Measurements from ENCODE around the gene ZNF816.
"Not testable (repeated sequence)": the region's sequence is repeated elsewhere in the genome, so short reads cannot be mapped to it uniquely, and the experiment has no call there.

ZNF816 gene

DNA sequence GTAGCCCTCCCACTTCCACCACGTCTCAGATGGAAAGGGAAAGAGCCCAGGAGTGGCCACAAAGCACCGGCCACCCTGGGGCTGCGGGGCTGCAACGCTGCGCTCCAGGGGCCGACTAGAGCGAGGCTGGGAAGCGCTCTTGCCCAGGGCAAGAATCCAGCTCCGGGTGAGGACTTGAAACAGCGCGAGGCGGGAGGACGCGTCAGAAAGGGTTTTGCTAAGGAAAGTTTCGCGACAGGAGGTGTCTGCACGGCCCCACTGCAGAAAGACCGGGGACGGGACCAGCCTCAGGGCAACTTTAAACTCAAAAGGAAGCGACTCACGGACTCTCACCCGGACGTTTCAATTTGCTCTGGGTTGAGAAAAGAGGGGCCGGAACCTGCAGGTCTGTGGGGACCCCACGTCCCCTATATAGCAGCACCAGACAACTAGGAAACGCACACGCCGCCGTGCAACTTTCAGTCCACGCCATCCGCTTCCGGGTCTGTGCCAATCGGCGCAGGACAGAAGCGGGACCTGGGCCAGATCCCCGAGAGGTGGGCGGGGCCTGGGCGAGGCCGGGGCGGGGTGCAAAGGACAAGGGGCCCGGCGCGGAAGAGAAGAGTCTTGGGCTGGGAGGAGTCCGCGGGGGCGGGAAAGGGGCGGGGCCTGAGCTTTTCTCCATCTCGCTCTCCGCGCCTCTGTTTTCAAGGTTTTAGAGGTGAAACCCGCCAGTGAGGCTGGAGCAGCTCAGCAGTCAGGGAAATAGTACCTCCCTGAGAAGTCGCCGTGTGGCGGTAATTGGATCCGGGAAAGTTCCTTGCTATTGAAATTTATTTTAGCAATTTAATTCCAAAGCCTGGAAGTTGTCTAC, at the start of gene ZNF816:
TSS of gene ZNF816 (minus strand) at position 488 of the 853 bp plus-strand sequence. CDS start 6,792 bp downstream, outside the sequence.
- peak; percentile 93 for DNase-seq

- no peak for DNase-seq
These were observed 49.3 kb upstream of the ZNF816 start for GRCh38 chr19:53012006-53012405.

DNA sequence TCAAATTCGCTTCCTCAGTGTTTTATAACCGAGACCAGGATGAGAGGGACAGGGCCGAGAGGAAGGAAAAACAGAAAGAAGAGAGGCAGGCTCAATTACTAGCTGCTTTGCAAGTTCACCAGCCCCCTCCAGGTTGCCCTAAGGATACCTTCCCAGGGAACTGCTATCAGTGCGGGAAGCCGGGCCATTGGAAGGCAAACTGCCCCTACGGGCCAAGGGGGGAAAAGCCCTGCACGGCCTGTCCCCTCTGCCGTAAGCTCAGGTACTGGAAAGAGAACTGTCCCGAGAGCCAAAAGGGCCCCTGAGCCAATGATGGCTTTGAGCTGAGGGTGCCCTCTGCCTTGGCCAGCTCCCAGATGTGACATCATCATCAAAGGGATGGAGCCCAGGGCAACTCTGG, 47.8 kb upstream of the ZNF816 start:
- DNase-seq: no peak

DNA sequence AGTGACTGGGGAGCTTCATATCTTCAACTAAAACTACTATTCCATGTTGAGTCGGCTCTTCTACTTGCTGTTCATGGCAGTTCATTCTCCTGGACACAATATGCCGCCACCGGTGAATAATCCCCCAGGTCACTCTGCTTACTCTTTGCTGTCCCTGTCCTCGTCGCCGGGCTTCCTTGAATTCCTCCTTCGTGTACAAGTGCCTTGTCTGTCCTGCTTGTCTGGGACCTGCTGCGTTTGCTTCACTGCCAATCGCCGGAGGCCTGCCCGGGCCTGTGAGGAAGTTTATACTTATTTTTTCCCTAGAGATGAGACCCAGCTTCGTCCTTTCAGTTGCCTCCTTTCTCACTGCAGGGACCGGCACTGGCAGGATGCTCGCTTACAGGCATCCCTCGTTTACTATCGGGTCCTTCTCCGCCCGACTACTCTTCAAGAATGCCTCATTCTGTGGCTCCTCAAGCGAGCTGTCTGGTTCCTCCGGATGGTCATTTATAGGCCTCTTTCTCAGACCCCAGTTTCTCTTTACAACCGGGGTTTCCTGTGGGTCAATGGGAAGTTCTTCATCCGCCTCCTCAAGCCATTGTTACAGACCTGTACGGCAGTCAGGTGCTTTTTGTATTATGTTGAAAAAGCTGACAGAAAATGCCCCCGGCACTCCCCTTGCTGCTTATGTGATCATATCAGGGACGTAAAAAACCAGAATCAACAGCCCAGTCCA, 45.5 kb upstream of the ZNF816 start:
- DNase-seq: no peak

DNA sequence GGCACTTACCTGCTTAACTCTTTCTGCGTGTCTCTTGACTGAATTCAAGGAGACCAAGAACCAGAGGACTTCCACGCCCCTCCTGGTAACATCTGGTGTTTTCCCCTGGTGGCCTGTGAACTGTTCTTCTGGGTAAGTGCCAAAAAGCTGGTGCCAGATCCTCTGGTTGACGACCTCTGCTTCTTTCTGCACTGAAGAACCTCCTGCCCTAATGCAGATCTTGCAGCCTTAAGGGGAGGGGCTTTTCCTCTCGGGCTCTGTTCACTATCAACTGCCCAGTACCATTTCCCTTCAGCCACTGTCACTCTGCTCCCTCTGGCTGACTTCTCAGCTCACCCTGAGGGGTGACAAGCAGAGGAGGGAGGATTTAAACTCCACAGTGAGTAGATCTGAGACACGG, 44.9 kb upstream of the ZNF816 start:
- DNase-seq: no peak

- no peak for DNase-seq
These were observed 44.5 kb upstream of the ZNF816 start for GRCh38 chr19:53007200-53007599.

GRCh38 chr19:53004242-53004641, 41.6 kb upstream of the ZNF816 start:
- no peak for DNase-seq

DNA sequence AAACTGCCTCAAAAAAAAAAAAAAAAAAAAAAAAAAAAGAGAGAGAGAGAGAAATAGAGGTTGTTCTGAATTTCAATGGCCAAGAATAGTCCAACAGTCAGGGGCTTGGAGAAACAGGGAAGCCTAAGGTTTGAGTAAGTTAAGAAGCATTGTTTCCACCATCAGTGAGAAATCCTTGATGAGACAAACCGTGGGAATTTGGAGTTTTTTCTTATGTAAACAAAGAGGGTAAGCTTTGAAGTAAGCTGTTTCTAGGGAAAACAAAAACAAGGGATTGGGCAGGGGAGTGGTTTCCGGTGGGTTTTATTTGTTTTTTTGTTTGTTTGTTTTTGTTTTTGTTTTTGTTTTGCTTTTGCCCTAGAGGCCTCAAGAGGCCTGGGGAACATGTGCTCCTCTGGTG, 39.8 kb upstream of the ZNF816 start:
- DNase-seq: no peak

DNA sequence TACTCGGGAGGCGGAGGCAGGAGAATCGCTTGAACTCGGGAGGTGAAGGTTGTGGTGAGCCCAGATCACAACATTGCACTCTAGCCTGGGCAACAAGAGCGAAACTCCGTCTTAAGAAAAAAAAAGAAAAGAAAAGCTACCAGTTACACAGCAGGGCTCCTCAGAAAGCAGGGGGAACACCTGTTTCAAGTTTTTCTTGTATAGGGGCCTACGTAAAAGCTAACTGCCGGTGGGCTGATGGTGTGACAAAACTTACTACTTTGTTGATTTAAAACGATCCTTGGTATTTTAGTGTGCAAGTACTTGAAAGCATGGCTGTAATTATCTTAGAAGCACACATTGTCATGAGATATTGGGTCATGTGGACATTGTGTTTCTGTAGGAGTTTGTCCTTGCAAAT, 35.3 kb upstream of the ZNF816 start:
- no peak for DNase-seq

DNA sequence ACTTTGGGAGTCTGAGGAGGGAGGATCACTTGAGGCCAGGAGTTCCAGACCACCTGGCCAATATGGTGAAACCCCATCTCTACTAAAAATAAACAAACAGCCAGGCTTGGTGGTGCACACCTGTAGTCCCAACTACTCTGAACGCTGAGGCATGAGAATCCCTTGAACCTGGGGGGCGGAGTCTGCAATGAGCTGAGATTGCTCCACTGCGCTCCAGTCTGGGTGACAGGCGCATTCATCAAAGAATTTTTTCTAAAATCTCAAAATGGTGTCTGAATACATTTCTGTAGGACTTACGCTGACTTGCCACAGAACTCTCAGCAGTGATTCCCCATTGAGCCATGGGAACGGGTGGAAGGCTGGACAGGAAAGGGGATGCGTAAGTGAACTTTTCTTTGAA, 33.0 kb upstream of the ZNF816 start:
- no peak for DNase-seq

- peak; percentile 74 for DNase-seq
These were observed 30.9 kb upstream of the ZNF816 start for GRCh38 chr19:52993342-52994178.

DNA sequence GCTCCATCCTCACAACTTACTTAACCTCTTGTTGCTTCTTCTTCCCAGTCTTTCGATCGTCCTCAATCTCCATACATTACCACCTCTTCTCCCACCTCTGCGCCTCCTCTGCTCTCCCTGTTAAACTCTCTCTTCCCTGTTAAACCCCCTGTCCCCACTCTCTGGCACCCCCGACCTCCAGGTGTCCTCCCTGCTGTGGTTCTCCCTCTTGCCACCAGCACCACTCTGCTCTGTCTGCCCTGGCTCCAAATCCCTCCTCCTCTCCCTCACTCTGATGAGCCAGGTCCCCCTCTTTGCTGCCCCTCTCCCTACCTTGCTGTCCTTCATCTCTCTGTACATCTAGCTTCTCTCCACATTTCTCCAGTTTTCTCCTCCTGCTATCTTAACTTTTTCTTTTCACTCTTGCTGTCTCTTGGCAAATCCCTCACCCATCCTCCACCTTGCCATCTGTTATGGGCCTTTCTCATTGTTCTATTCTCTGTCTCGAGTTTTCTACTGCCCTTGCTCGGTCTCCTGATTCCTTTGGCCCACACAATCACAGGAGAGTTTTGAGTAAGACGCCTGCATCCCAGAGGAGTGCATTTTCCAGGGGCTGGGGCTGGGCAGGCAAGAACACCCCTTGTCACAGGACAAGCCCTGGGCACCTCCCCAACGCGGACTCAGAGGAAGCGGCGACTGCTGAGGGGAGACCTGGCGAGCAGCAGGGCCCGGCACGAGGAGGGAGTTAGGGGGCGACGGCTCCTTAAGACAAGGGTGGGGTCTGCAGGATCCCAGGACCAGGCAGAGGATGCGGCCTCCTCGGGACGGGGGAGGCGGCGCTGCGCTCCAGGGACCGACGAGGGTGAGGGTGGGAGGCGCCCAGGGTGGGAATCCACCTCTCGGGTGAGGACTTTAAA, 29.7 kb upstream of the ZNF816 start:
- DNase-seq: no peak

DNA sequence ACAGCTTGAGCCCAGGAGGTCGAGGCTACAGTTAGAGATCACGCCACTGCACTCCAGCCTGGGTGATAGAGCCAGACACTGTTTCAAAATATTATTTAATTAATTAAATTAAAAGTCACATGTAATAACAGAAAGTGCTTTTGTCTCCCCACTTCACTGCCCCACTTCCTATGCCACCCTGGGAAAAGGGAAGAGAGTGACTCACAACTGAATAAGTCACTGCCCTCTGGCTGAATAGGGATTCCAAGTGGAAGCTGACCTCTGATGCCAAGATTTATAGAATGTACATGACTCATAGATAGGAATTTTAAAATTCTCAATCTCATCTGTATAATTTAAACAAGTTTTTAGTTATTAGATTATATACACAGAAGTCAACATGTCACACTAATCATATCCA, 28.8 kb upstream of the ZNF816 start:
- DNase-seq: peak; percentile 45

- DNase-seq: no peak
These were observed 28.2 kb upstream of the ZNF816 start for GRCh38 chr19:52990759-52991418.

GRCh38 chr19:52988506-52988905, 25.8 kb upstream of the ZNF816 start:
- no peak for DNase-seq

GRCh38 chr19:52987221-52987620, 24.5 kb upstream of the ZNF816 start:
- no peak for DNase-seq

GRCh38 chr19:52983167-52983566, 20.5 kb upstream of the ZNF816 start:
- DNase-seq: not testable (repeated sequence)

DNA sequence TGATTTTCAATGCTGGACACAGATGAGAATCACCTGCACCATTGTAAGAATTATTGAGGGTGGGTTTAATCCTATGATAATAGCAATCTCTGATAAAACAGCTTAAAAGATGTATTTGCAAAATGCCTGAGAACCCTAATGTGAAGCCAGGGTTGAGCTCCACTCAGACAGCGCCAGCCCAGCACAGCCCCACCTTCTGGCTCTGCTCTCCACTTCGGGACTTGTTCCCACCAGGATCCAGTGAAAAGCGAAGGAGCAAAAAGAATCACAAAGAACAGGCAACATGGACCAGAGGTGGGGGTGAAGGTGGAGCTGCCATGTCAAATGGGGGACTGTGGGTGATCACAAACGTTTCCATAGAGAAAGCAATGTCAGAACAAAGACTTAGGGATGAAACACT, 18.6 kb upstream of the ZNF816 start:
- DNase-seq: no peak

DNA sequence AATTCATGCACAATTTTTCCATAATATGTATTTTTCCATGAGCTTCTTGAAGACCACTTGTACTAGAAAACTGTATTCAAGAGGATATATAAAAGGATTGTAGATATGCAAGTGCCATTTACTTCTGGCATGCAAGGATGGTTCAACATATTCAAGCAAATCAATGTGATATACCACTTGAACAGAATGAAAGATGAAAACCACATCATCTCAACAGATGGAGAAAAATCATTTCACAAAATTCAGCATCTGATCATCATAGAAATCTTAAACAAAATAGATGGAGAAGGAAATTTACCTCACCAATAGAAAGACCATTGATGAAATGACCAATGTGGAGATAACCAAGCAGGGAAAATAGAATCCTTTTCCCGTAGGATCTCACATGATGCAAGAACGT, 5.1 kb upstream of the ZNF816 start:
- DNase-seq: no peak

- no peak for DNase-seq
These were observed 552 bp upstream of the ZNF816 start for GRCh38 chr19:52963247-52963618.

GRCh38 chr19:52961981-52962380, 700 bp downstream of the ZNF816 start:
- no peak for DNase-seq
